GM12878 (cell line): ENCODE measurements around the gene MB21D2. TPM values are rescaled to one million over a fixed set of nuclear protein-coding genes. Genes with fewer than 3 reads are reported as not detected.

Experiments
- ATAC-seq: fragments of 200-7000 bp; cut with Tn5 transposase; 3 replicates; pipeline ENCODE4 v1.9.1; 2020; ENCODE audit warnings: mild to moderate bottlenecking, moderate library complexity
- BruUV-seq: library from RNA; stranded (reverse); fragments of 400-500 nt; replicated peaks from 2 replicates; lab custom pipeline; 2021; lab: Mats Ljungman, UMichigan
- CTCF ChIA-PET: fragments of 300-600 bp; sonication (Branson Sonifier 250); formaldehyde crosslinking; extraction: SDS; loops from one replicate; lab custom pipeline; 2021; ENCODE audit warnings: inconsistent platforms; lab: Yijun Ruan, JAX
- POLR2A ChIA-PET: fragments of 350-600 bp; formaldehyde crosslinking; extraction: SDS; loops from one replicate; lab custom pipeline; 2021; ENCODE audit warnings: inconsistent platforms; lab: Charles Lee
- RAD21 ChIA-PET: fragments of 300-600 bp; sonication (Branson Sonifier 250); formaldehyde crosslinking; loops from one replicate; lab custom pipeline; 2023; ENCODE audit warnings: antibody characterized with exemption; ENCODE audit not compliant: unreplicated experiment; lab: Charles Lee
- SMC1A ChIA-PET: fragments of 300-600 bp; sonication (Branson Sonifier 250); formaldehyde crosslinking; loops from one replicate; lab custom pipeline; 2023; ENCODE audit not compliant: unreplicated experiment, uncharacterized antibody; lab: Charles Lee
- DNase-seq: peaks from one replicate; pipeline ENCODE4 v3.0.0-alpha.2; 2011; ENCODE audit warnings: low read depth, low spot score
- FAIRE-seq: peaks from 3 replicates; lab custom pipeline; 2011; peaks lifted over from hg19 to GRCh38; lab: Jason Lieb, UNC
- H2AFZ ChIP-seq: 2 replicates; pipeline ENCODE4 v1.6.0; 2011; ENCODE audit warnings: low read depth, low read length, control low read depth; ENCODE audit not compliant: control insufficient read depth
- H3K27ac ChIP-seq: 2 replicates; pipeline ENCODE4 v1.5.1; 2011; ENCODE audit warnings: control low read depth; ENCODE audit not compliant: control insufficient read depth, insufficient read depth
- H3K27me3 ChIP-seq, 2 experiments: replicated peaks in 1 of 2; 2 replicates each; pipeline versions ENCODE4 v1.6.0 to v1.6.1; 2011; ENCODE audit warnings: low read length in 1 of 2; ENCODE audit not compliant: control insufficient read depth in 2 of 2, insufficient read depth in 2 of 2
- H3K36me3 ChIP-seq, 2 experiments: 2 replicates each; pipeline ENCODE4 v1.5.1; 2011; ENCODE audit warnings: low read length in 1 of 2; ENCODE audit not compliant: control insufficient read depth in 2 of 2, insufficient read depth in 2 of 2
- H3K4me1 ChIP-seq: 2 replicates; pipeline ENCODE4 v1.6.1; 2011; ENCODE audit warnings: mild to moderate bottlenecking, low read length, moderate library complexity, mixed read lengths; ENCODE audit not compliant: control insufficient read depth, insufficient read depth
- H3K4me2 ChIP-seq: 2 replicates; pipeline ENCODE4 v1.6.0; 2011; ENCODE audit warnings: control low read depth; ENCODE audit not compliant: control insufficient read depth, insufficient read depth
- H3K4me3 ChIP-seq: fragments of 200-600 bp; sonication (generic); 2 replicates; pipeline ENCODE4 v1.5.1; 2016
- H3K79me2 ChIP-seq: 2 replicates; pipeline ENCODE4 v1.6.0; 2011; ENCODE audit warnings: low read length; ENCODE audit not compliant: control insufficient read depth, insufficient read depth
- H3K9ac ChIP-seq: 2 replicates; pipeline ENCODE4 v1.8.0; 2011; ENCODE audit warnings: low read length, control low read depth, mixed read lengths; ENCODE audit not compliant: control insufficient read depth, insufficient read depth
- H3K9me3 ChIP-seq: replicated peaks from 3 replicates; pipeline ENCODE4 v1.5.1; 2011; ENCODE audit warnings: mild to moderate bottlenecking, low read length; ENCODE audit not compliant: control insufficient read depth, insufficient read depth
- H4K20me1 ChIP-seq: 2 replicates; pipeline ENCODE4 v1.6.0; 2011; ENCODE audit not compliant: control insufficient read depth, insufficient read depth
- DPF2 ChIP-seq: fragments of 450-650 bp; IDR thresholded peaks from 2 replicates; pipeline ENCODE4 v1.6.1; 2017; ENCODE audit warnings: mild to moderate bottlenecking
- E2F4 ChIP-seq: IDR thresholded peaks from 2 replicates; pipeline ENCODE4 v1.6.1; 2012; ENCODE audit warnings: low read depth, low read length, improper control_type of control experiment
- IRF4 ChIP-seq: IDR thresholded peaks from 2 replicates; pipeline ENCODE4 v1.6.1; 2011; ENCODE audit warnings: low read depth, low read length
- KAT2A ChIP-seq: conservative IDR thresholded peaks from 2 replicates; pipeline ENCODE4 v1.6.1; 2011; ENCODE audit warnings: low read depth, low read length; ENCODE audit not compliant: control insufficient read depth
- MYC ChIP-seq: IDR thresholded peaks from 2 replicates; pipeline ENCODE4 v1.6.1; 2011; ENCODE audit warnings: mild to moderate bottlenecking, low read length, moderate library complexity, inconsistent platforms; ENCODE audit not compliant: insufficient read depth, insufficient replicate concordance, insufficient read length, severe bottlenecking
- NFYB ChIP-seq: IDR thresholded peaks from 2 replicates; pipeline ENCODE4 v1.6.1; 2011; ENCODE audit warnings: low read depth, mild to moderate bottlenecking, low read length, improper control_type of control experiment, moderate library complexity; ENCODE audit not compliant: insufficient read depth
- NRF1 ChIP-seq: conservative IDR thresholded peaks from 2 replicates; pipeline ENCODE4 v1.6.1; 2011; ENCODE audit warnings: mild to moderate bottlenecking, low read depth, low read length, improper control_type of control experiment
- PRDM15 ChIP-seq: fragments of 450-650 bp; formaldehyde crosslinking; IDR thresholded peaks from 2 replicates; pipeline ENCODE4 v1.4.0; 2020; ENCODE audit warnings: mild to moderate bottlenecking, moderate library complexity
- RCOR1 ChIP-seq: conservative IDR thresholded peaks from 2 replicates; pipeline ENCODE4 v1.6.1; 2012; ENCODE audit warnings: low read depth, low read length, improper control_type of control experiment
- SIX5 ChIP-seq: IDR thresholded peaks from 2 replicates; pipeline ENCODE4 v1.6.1; 2011; ENCODE audit warnings: mild to moderate bottlenecking, low read depth, low read length, moderate library complexity; ENCODE audit not compliant: severe bottlenecking
- SREBF1 ChIP-seq: IDR thresholded peaks from 2 replicates; pipeline ENCODE4 v1.6.1; 2012; ENCODE audit warnings: mild to moderate bottlenecking, low read length
- ZNF217 ChIP-seq: fragments of 450-650 bp; IDR thresholded peaks from 2 replicates; pipeline ENCODE4 v1.6.1; 2017; ENCODE audit warnings: antibody characterized with exemption, mild to moderate bottlenecking
- WGBS: methylation state at CpG from one replicate; pipeline ENCODE4 v1.1.6; 2016; ENCODE audit warnings: low lambda C conversion rate; ENCODE audit not compliant: insufficient replicate concordance, insufficient coverage; ENCODE audit errors: missing lambda C conversion rate; 5-methylcytosine and 5-hydroxymethylcytosine counted together
- in situ Hi-C: fragments of 300-500 bp; cut with MboI; formaldehyde crosslinking; loops from 9 replicates; pipeline ENCODE4 v1.14.3; 2018; ENCODE audit warnings: mixed read lengths
- intact Hi-C: fragments of 100-400 bp; cut with micrococcal nuclease; formaldehyde crosslinking; loops from one replicate; pipeline ENCODE4 v1.14.2; 2022; ENCODE audit not compliant: unreplicated experiment
- polyA plus RNA-seq, 11 experiments: library from polyadenylated mRNA; depleted of rRNA in 4 of 11; unstranded in 6 of 11; stranded (reverse) in 5 of 11; fragments of >200 nt; fragmentation: Nextera tagmentation in 4 of 11; fragmentation: Illumina TruSeq in 1 of 11; extraction: Ambion mirVana in 4 of 11; extraction: Trizol in 1 of 11; gene quantifications; 1 replicate in 1 of 11; 2 replicates in 10 of 11; pipeline versions ENCODE4 v1.2.1 to v1.2.3, GENCODE V29; 2011 to 2016; ENCODE audit warnings: inconsistent platforms in 2 of 11, missing spikeins in 2 of 11, low read depth in 1 of 11
- total RNA-seq, 4 experiments: library from RNA; depleted of rRNA in 3 of 4; stranded (reverse); fragments of >200 nt in 3 of 4; fragmentation: Illumina TruSeq in 1 of 4; extraction: Trizol in 1 of 4; gene quantifications; 2 replicates each; pipeline versions ENCODE4 v1.2.1 to v1.2.3, GENCODE V29; 2013 to 2021

The MB21D2 gene
- total and polyA plus RNA-seq, 10 of the 15 experiments (the other 5 are each of a cell fraction or from before 2014, with no cell fraction given): 7.9 to 21.2 (median 15.3) TPM

GRCh38 chr3:192942625-192943024 is 25.0 kb upstream of the MB21D2 start (continued):
- TF ChIP-seq E2F4 (no peak), SIX5 (no peak)

- ATAC-seq: no peak
- 52% methylated on average over 4 of the region's 4 CpGs for WGBS
- no peak overlapping the region for H3K4me2 ChIP-seq
These were observed 22.5 kb upstream of the MB21D2 start for GRCh38 chr3:192940129-192940528.

DNA sequence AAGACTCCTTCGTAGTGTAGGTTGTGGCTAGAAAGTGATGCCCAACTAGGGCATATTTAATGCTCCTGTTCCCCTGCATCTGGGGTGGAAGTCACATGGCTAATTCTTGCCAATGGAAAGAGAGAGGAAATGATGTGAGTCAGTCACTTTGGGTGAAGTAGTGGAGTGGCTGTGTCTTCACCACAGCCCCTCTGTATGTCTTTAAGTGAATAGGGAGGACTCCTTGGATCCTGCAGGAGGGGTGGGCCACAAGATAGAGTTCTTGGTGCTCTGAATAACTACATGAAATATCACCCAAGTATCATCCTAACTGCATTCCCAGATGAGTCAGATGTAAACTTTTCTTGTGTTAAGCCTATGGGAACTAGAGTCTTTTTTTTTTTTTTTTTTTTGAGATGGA is 17.8 kb upstream of the MB21D2 start:
- Histone ChIP-seq H3K27ac (no peak overlapping the region), H3K4me1 (no peaks in the 10 kb centered on the region), H3K4me2 (no peak overlapping the region), H3K79me2 (no peaks in the 10 kb centered on the region), H3K36me3 (no peaks in the 10 kb centered on the region), H3K27me3 (no peaks in the 10 kb centered on the region), H3K9ac (no peak overlapping the region), H4K20me1 (no peaks in the 10 kb centered on the region), H2AFZ (no peak overlapping the region), H3K4me3 (no peak overlapping the region), H3K9me3 (no peaks in the 10 kb centered on the region)
- in situ Hi-C loops (no loop called here), intact Hi-C loops (loop anchor here (5.0 kb wide), 1 partner anchor 107 kb away; no protein-coding TSS in a partner anchor)
- DNase-seq (no peak), ATAC-seq (peak; percentile 23), FAIRE-seq (no peak)
- SMC1A ChIA-PET: interaction anchor here (1.3 to 1.9 kb wide), 2 partner anchors 12 to 103 kb away, joined by 4 to 7 read pairs; no protein-coding TSS in a partner anchor
- TF ChIP-seq NFYB (peak; percentile 62; the same call in 1 of the 2 replicates), RCOR1 (no peak), SREBF1 (no peak), ZNF217 (no peak), KAT2A (no peak), MYC (no peak), PRDM15 (no peak), NRF1 (no peak)
- no TSS peak for BruUV-seq
- POLR2A ChIA-PET: no interaction called here
- CTCF ChIA-PET: no interaction called here
- WGBS: 100% methylated on average over 1 of the region's 1 CpG
- RAD21 ChIA-PET: interaction anchor here (0.6 to 2.2 kb wide), 2 partner anchors 20 to 118 kb away, joined by 3 to 5 read pairs; no protein-coding TSS in a partner anchor

More at GRCh38 chr3:192940129-192940528, 22.5 kb upstream of the MB21D2 start:
- ChIA-PET POLR2A (no interaction called here), CTCF (interaction anchor here (0.9 kb wide), 1 partner anchor 101 kb away, joined by 3 read pairs; no protein-coding TSS in a partner anchor), RAD21 (no interaction called here), SMC1A (no interaction called here)
- DNase-seq: no peak
- in situ Hi-C loops (no loop called here), intact Hi-C loops (no loop called here)
- TF ChIP-seq IRF4 (no peak), DPF2 (no peak)
- Histone ChIP-seq H3K9ac (no peak overlapping the region), H3K9me3 (no peaks in the 10 kb centered on the region), H3K27me3 (no peaks in the 10 kb centered on the region), H3K4me1 (no peaks in the 10 kb centered on the region), H4K20me1 (no peaks in the 10 kb centered on the region), H3K4me3 (no peak overlapping the region), H2AFZ (no peak overlapping the region), H3K36me3 (no peaks in the 10 kb centered on the region), H3K79me2 (no peaks in the 10 kb centered on the region), H3K27ac (no peak overlapping the region)
- FAIRE-seq: no peak
- no TSS peak for BruUV-seq
